Osteoblast (primary cell): ENCODE data around the gene DDX55. TPM values are rescaled to one million over a fixed set of nuclear protein-coding genes. Genes with fewer than 3 reads are reported as not detected.

Source experiments
- DNase-seq: peaks from one replicate; pipeline ENCODE4 v3.0.0; 2011; ENCODE audit warnings: low spot score, mixed read lengths; ENCODE audit not compliant: insufficient read length; ENCODE audit errors: missing footprints
- H2AFZ ChIP-seq: 2 replicates; pipeline ENCODE4 v1.6.0; 2011; ENCODE audit warnings: mild to moderate bottlenecking, low read length
- H3K27ac ChIP-seq: 2 replicates; pipeline ENCODE4 v1.5.1; 2011; ENCODE audit warnings: mild to moderate bottlenecking, low read depth, low read length, moderate library complexity
- H3K27me3 ChIP-seq: 2 replicates; pipeline ENCODE4 v1.6.0; 2012; ENCODE audit warnings: mild to moderate bottlenecking, control low read depth, inconsistent platforms, low read length, moderate library complexity; ENCODE audit not compliant: insufficient read depth
- H3K36me3 ChIP-seq: 2 replicates; pipeline ENCODE4 v1.5.1; 2011; ENCODE audit warnings: mild to moderate bottlenecking, low read length, control low read depth, moderate library complexity; ENCODE audit not compliant: insufficient read depth
- H3K4me1 ChIP-seq: 2 replicates; pipeline ENCODE4 v1.5.1; 2011; ENCODE audit warnings: mild to moderate bottlenecking, low read length, control low read depth, moderate library complexity; ENCODE audit not compliant: insufficient read depth
- H3K4me2 ChIP-seq: 2 replicates; pipeline ENCODE4 v1.6.0; 2011; ENCODE audit warnings: mild to moderate bottlenecking, low read length; ENCODE audit not compliant: insufficient read depth
- H3K4me3 ChIP-seq: fragments of 200-600 bp; sonication (generic); 3 replicates; pipeline ENCODE4 v1.5.1; 2012; ENCODE audit warnings: mild to moderate bottlenecking, low read length, inconsistent platforms; ENCODE audit not compliant: insufficient read depth
- H3K79me2 ChIP-seq: 2 replicates; pipeline ENCODE4 v1.6.0; 2012; ENCODE audit warnings: mild to moderate bottlenecking, low read length, control low read depth, inconsistent platforms; ENCODE audit not compliant: insufficient read depth
- H3K9me3 ChIP-seq: 2 replicates; pipeline ENCODE4 v1.5.1; 2011; ENCODE audit warnings: low read depth, low read length, control low read depth
- H4K20me1 ChIP-seq: 2 replicates; pipeline ENCODE4 v1.6.0; 2012; ENCODE audit warnings: mild to moderate bottlenecking, low read length, control low read depth; ENCODE audit not compliant: insufficient read depth
- CTCF ChIP-seq: IDR thresholded peaks from 2 replicates; pipeline ENCODE4 v1.5.1; 2011; ENCODE audit warnings: mild to moderate bottlenecking, low read depth, low read length, moderate library complexity; ENCODE audit errors: extremely low read depth
- total RNA-seq: library from RNA; depleted of rRNA; stranded (reverse); fragments of >200 nt; gene quantifications from 2 replicates; pipeline ENCODE4 v1.2.3, GENCODE V29; 2012

Gene DDX55
- total RNA-seq, 1 donor = 20.6 TPM

GRCh38 chr12:123595729-123596128 lies 6.2 kb upstream of the DDX55 start:
- Histone ChIP-seq H3K9me3 (no peaks in the 10 kb centered on the region), H3K4me3 (no peak overlapping the region), H3K4me2 (no peak overlapping the region), H3K27me3 (no peaks in the 10 kb centered on the region), H4K20me1 (peaks cover 39% of the 10 kb centered on the region), H3K4me1 (peaks cover 13% of the 10 kb centered on the region), H3K36me3 (peaks cover 73% of the 10 kb centered on the region), H3K79me2 (peaks cover 69% of the 10 kb centered on the region), H2AFZ (no peak overlapping the region), H3K27ac (no peak overlapping the region)
- no peak for TF ChIP-seq CTCF
- no peak for DNase-seq

- peaks cover 61% of the 10 kb centered on the region for H3K36me3 ChIP-seq
These were observed 4.8 kb upstream of the DDX55 start for GRCh38 chr12:123597100-123597499.

DNA sequence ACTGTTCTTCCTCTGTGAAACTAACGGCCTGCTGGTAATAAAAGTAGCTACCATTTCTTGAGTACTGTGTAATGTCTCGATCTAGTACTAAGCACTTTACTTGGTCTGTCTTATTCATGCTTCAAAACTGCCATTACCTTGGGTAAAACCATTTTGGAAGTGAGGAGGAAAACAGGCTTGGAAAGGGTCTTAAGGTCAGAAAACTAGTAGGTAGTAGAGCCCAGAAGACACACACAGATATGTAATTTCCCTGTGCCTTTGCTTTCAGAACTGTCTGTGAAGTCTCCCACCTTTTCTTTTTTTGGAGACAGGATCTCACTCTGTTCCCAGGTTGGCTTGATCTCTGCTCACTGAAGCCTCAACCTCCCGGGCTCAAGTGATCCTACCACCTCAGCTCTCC lies 3.4 kb upstream of the DDX55 start:
- Histone ChIP-seq H3K4me1 (peaks cover 7% of the 10 kb centered on the region), H3K9me3 (no peaks in the 10 kb centered on the region), H3K27me3 (no peaks in the 10 kb centered on the region), H3K4me3 (no peak overlapping the region), H3K79me2 (peaks cover 68% of the 10 kb centered on the region), H4K20me1 (peaks cover 23% of the 10 kb centered on the region), H3K4me2 (no peak overlapping the region), H3K27ac (no peak overlapping the region), H2AFZ (no peak overlapping the region), H3K36me3 (peaks cover 48% of the 10 kb centered on the region)
- no peak for DNase-seq
- TF ChIP-seq CTCF = no peak

More at GRCh38 chr12:123597100-123597499, 4.8 kb upstream of the DDX55 start:
- peaks cover 68% of the 10 kb centered on the region for H3K79me2 ChIP-seq
- H3K4me2 ChIP-seq = no peak overlapping the region
- H4K20me1 ChIP-seq = peaks cover 28% of the 10 kb centered on the region
- no peak for DNase-seq
- no peak overlapping the region for H3K27ac ChIP-seq
- no peak overlapping the region for H2AFZ ChIP-seq
- H3K4me3 ChIP-seq = no peak overlapping the region
- H3K4me1 ChIP-seq = peaks cover 5% of the 10 kb centered on the region
- no peaks in the 10 kb centered on the region for H3K9me3 ChIP-seq
- H3K27me3 ChIP-seq = no peaks in the 10 kb centered on the region
- TF ChIP-seq CTCF = no peak

GRCh38 chr12:123599310-123599709 lies 2.6 kb upstream of the DDX55 start:
- no peak for TF ChIP-seq CTCF
- no peak for DNase-seq
- Histone ChIP-seq H3K9me3 (no peaks in the 10 kb centered on the region), H3K36me3 (peaks cover 44% of the 10 kb centered on the region), H3K79me2 (peaks cover 68% of the 10 kb centered on the region), H3K27me3 (no peaks in the 10 kb centered on the region), H2AFZ (no peak overlapping the region), H3K27ac (no peak overlapping the region), H4K20me1 (peaks cover 17% of the 10 kb centered on the region), H3K4me1 (peaks cover 7% of the 10 kb centered on the region), H3K4me3 (no peak overlapping the region), H3K4me2 (no peak overlapping the region)
